GM06990 (cell line): ENCODE data around the gene COX6A2.

Experiments used
- DNase-seq: peaks from one replicate; pipeline ENCODE4 v3.0.0-alpha.2; 2011; ENCODE audit not compliant: insufficient read length; ENCODE audit errors: extremely low read depth
- H3K27me3 ChIP-seq: replicated peaks from 2 replicates; pipeline ENCODE4 v1.6.0; 2011; ENCODE audit warnings: low read length; ENCODE audit not compliant: control insufficient read depth, insufficient read depth
- H3K36me3 ChIP-seq: 2 replicates; pipeline ENCODE4 v1.5.1; 2011; ENCODE audit warnings: low read length; ENCODE audit not compliant: control insufficient read depth, insufficient read depth
- H3K4me3 ChIP-seq: replicated peaks from 2 replicates; pipeline ENCODE4 v1.5.1; 2011; ENCODE audit warnings: low read depth, mild to moderate bottlenecking, control low read depth, low read length
- TF ChIP-seq, protein P1 (sequence below): IDR thresholded peaks from 2 replicates; pipeline ENCODE4 v1.5.1; 2011; ENCODE audit warnings: low read length, control low read depth, mild to moderate bottlenecking, inconsistent platforms; ENCODE audit not compliant: insufficient read depth, poor library complexity, severe bottlenecking

Gene COX6A2

DNA sequence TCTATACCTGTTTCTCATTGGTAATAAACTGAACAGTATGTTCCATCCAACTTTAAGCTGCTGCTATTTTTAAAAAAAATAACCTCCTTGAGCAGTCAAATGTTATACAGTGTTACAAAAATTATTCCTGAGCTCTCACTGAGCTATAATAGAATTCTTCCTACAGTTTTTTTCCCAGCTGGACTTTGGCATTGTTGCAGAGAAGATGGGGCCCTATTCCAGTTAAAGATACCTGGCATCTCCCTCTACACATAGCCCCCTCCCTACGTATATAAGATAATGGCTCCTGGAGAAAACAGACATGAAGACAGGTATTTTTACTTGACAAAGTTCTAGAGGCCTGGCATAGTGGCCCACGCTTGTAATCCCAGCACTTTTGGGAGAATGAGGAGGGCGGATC is 1.6 kb upstream of the COX6A2 start:
- TF ChIP-seq, protein P1, sequence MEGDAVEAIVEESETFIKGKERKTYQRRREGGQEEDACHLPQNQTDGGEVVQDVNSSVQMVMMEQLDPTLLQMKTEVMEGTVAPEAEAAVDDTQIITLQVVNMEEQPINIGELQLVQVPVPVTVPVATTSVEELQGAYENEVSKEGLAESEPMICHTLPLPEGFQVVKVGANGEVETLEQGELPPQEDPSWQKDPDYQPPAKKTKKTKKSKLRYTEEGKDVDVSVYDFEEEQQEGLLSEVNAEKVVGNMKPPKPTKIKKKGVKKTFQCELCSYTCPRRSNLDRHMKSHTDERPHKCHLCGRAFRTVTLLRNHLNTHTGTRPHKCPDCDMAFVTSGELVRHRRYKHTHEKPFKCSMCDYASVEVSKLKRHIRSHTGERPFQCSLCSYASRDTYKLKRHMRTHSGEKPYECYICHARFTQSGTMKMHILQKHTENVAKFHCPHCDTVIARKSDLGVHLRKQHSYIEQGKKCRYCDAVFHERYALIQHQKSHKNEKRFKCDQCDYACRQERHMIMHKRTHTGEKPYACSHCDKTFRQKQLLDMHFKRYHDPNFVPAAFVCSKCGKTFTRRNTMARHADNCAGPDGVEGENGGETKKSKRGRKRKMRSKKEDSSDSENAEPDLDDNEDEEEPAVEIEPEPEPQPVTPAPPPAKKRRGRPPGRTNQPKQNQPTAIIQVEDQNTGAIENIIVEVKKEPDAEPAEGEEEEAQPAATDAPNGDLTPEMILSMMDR, result no peak
- Histone ChIP-seq H3K27me3 (no peaks in the 10 kb centered on the region; the same call in 1 of the 2 replicates), H3K36me3 (no peaks in the 10 kb centered on the region), H3K4me3 (no peak overlapping the region)
- no peak for DNase-seq

DNA sequence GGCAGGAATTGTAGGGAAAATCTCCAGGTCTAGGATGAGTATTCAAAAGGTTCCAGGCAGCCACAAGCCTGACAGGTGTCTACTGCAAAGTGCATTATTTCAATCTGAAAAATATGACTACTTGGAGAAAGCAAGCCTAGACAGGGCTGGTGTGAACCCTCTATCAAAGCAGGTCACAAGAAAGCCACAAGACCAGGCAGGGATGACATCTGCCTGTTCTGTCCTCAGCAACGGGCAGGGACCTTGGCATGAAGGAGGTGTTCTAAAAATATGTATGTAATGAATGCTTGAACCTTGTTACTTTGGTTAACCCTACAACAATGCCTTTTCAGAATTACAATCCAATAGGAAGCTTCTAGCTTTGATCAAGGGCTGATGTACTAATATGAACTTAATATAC is 1.2 kb upstream of the COX6A2 start:
- TF ChIP-seq, protein P1, result no peak
- H3K36me3 ChIP-seq, result no peaks in the 10 kb centered on the region
- H3K4me3 ChIP-seq, result no peak overlapping the region
- H3K27me3 ChIP-seq, result no peaks in the 10 kb centered on the region; the same call in 1 of the 2 replicates
- no peak for DNase-seq

DNA sequence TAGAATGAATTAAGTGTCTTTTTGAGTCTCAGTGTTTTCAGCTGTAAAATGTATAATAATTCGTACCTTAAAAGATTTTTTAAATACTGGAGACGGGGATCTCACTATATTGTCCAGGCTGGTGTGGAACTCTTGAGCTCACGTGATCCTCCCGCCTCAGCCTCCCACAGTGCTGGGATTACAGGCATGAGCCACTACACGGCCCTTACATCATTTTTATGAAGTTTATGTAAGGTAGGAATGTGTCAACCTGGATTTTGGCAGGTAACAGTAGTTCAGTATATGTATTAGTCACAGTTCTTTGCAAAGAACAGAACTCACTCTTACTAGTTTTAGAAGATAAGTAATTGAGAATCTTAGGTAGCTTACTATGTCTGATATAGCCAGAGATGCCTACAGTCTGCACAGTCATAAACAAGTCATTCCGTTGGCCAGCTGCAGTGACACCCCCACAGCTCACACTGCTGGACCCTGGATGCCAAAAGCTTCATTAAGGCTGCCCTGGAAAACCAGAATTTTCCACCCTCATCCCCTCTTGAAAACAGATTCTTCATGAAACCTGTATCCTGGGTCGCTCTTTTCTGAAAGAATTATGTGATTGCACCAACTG is 583 bp upstream of the COX6A2 start:
- no peaks in the 10 kb centered on the region for H3K36me3 ChIP-seq
- no peak for DNase-seq
- H3K4me3 ChIP-seq, result no peak overlapping the region
- TF ChIP-seq, protein P1, result no peak
- no peaks in the 10 kb centered on the region; the same call in 1 of the 2 replicates for H3K27me3 ChIP-seq

DNA sequence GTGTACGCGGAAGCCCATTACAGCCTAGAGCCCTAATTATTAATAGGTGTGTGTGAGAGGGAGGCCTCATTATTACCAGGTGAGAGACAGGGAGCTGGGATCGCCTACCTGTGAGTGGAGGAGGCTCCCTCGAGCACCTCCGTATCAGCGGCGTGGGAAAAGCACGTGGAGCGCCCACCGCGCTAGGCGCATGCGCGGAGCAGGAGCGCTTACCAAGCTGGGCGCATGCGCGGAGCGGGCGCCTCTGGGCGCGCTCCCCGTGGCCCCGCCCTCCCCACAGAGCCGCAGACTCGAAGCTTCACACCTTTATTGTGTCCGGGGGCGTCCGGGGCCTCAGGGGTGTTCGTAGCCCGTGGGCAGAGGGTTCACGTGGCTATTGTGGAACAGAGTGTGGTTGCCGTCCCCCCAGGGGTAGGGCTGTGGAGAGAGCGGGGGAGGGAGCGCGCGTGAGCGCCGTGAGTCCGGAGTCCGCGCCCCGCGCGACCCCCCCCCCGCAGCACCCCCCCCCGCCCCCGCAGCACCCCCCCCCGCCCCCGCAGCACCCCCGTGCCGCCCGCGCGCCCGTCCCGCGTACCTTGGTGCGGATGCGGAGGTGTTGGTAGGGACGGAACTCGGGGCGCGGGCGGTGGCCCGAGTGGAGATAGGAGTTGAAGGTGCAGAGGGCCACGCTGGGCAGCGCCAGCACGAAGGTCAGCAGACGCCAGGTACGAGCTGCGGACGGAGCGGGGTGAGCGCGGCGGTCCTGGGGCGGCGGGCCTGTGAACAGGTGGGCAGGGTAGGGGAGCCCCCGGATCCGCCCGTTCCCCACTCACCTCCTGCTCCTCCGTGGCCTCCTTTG is 500 bp downstream of the COX6A2 start:
- no peak for DNase-seq
- H3K27me3 ChIP-seq, result no peaks in the 10 kb centered on the region; the same call in 1 of the 2 replicates
- no peaks in the 10 kb centered on the region for H3K36me3 ChIP-seq
- no peak overlapping the region for H3K4me3 ChIP-seq
- TF ChIP-seq, protein P1, result no peak

DNA sequence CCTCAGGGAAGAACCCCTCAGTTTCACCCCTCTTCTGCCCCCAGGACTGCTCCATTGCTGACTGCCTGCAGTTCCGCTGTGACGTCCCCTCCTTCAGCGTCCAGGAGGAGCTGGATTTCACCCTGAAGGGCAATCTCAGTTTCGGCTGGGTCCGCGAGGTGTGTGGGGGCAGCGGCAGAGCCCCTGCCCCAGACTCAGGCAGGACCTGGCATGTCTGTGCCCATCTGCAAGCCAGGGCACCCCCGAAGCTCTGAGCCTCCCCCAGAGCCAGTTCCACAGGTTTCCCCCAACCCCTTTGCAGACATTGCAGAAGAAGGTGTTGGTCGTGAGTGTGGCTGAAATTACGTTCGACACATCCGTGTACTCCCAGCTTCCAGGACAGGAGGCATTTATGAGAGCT is 4.4 kb downstream of the COX6A2 start:
- Histone ChIP-seq H3K36me3 (no peaks in the 10 kb centered on the region), H3K4me3 (no peak overlapping the region), H3K27me3 (no peaks in the 10 kb centered on the region; the same call in 1 of the 2 replicates)
- TF ChIP-seq, protein P1, result no peak
- DNase-seq, result no peak
